Astrocyte (in vitro differentiated cells and primary cell): ENCODE results near the gene LPAR3.

Source experiments
- EZH2 ChIP-seq: IDR thresholded peaks from 2 replicates; pipeline ENCODE4 v1.6.1; 2012; ENCODE audit warnings: mild to moderate bottlenecking, low read length, inconsistent platforms; ENCODE audit not compliant: insufficient read depth
- TF ChIP-seq, protein P1 (sequence below): IDR thresholded peaks from 2 replicates; pipeline ENCODE4 v1.5.1; 2011; ENCODE audit warnings: low read depth, mild to moderate bottlenecking, inconsistent platforms, low read length, moderate library complexity; ENCODE audit not compliant: insufficient read depth

DNA sequence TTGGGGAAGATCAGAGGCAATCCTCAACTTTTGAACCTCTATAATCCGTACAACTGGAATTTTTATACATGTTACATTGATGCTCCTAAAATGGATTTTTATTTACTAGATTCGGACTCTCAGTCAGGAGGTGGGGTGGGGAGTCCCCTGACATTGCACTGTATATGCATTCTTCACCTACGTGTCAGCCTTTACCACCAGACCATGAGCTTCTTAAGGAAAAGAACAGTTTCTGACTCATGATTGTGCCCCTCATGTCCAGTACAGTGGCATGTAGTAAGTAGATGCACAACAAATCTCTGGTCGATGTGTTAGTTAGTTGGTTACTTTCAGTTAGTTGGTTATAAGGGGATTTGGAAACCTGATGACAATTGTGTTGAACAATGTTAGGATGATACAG lies 15.4 kb downstream of the LPAR3 start:
- TF ChIP-seq, protein P1, sequence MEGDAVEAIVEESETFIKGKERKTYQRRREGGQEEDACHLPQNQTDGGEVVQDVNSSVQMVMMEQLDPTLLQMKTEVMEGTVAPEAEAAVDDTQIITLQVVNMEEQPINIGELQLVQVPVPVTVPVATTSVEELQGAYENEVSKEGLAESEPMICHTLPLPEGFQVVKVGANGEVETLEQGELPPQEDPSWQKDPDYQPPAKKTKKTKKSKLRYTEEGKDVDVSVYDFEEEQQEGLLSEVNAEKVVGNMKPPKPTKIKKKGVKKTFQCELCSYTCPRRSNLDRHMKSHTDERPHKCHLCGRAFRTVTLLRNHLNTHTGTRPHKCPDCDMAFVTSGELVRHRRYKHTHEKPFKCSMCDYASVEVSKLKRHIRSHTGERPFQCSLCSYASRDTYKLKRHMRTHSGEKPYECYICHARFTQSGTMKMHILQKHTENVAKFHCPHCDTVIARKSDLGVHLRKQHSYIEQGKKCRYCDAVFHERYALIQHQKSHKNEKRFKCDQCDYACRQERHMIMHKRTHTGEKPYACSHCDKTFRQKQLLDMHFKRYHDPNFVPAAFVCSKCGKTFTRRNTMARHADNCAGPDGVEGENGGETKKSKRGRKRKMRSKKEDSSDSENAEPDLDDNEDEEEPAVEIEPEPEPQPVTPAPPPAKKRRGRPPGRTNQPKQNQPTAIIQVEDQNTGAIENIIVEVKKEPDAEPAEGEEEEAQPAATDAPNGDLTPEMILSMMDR: no peak
- TF ChIP-seq EZH2: no peak
